HEK293 (cell line): ENCODE data around the gene OXGR1.

ENCODE experiments used
- CTCF ChIA-PET: fragments of 350-600 bp; formaldehyde crosslinking; extraction: SDS; loops from one replicate; lab custom pipeline; 2021; ENCODE audit warnings: antibody characterized with exemption; lab: Yijun Ruan, JAX
- POLR2A ChIA-PET: fragments of 300-600 bp; formaldehyde crosslinking; extraction: SDS; loops from one replicate; lab custom pipeline; 2020; ENCODE audit warnings: antibody characterized with exemption, inconsistent platforms; lab: Yijun Ruan, JAX
- H3K27ac ChIP-seq: fragments of 200-500 bp; sonication (Bioruptor generic); 2 replicates; pipeline ENCODE4 v1.5.1; 2014; ENCODE audit warnings: low read depth, low read length, control low read depth, inconsistent platforms; ENCODE audit errors: extremely low read depth
- H3K36me3 ChIP-seq, 2 experiments: fragments of 200-500 bp in 1 of 2; sonication (Bioruptor generic) in 1 of 2; 1 replicate in 1 of 2; 2 replicates in 1 of 2; pipeline ENCODE4 v1.5.1; 2014 to 2017; ENCODE audit warnings: inconsistent platforms in 2 of 2, low read length in 2 of 2; ENCODE audit not compliant: control insufficient read depth in 2 of 2, insufficient read depth in 1 of 2
- H3K4me1 ChIP-seq: fragments of 200-500 bp; sonication (Bioruptor generic); 2 replicates; pipeline ENCODE4 v1.5.1; 2014; ENCODE audit warnings: mild to moderate bottlenecking, low read length, inconsistent platforms; ENCODE audit not compliant: control insufficient read depth, insufficient read depth
- H3K4me3 ChIP-seq: 2 replicates; pipeline ENCODE4 v1.5.1; 2011; ENCODE audit warnings: low read depth, mild to moderate bottlenecking, control low read depth, low read length, moderate library complexity
- H3K9me3 ChIP-seq: fragments of 200-500 bp; sonication (Bioruptor generic); 2 replicates; pipeline ENCODE4 v1.5.1; 2014; ENCODE audit warnings: low read depth, low read length, inconsistent platforms; ENCODE audit not compliant: control insufficient read depth, insufficient read depth
- AEBP2 ChIP-seq: fragments of 450-650 bp; formaldehyde crosslinking; IDR thresholded peaks from 2 replicates; pipeline ENCODE4 v1.5.1; 2016; ENCODE audit warnings: missing biosample characterization, missing genetic modification characterization, borderline replicate concordance
- CTCF ChIP-seq: fragments of 450-650 bp; formaldehyde crosslinking; IDR thresholded peaks from 2 replicates; pipeline ENCODE4 v1.5.1; 2016; ENCODE audit warnings: missing biosample characterization, missing genetic modification characterization
- IKZF3 ChIP-seq: fragments of 450-650 bp; IDR thresholded peaks from 2 replicates; pipeline ENCODE4 v1.5.0; 2018; ENCODE audit warnings: missing biosample characterization, mild to moderate bottlenecking, missing genetic modification characterization, moderate library complexity
- KLF9 ChIP-seq: fragments of 450-650 bp; formaldehyde crosslinking; IDR thresholded peaks from 2 replicates; pipeline ENCODE4 v1.5.1; 2016; ENCODE audit warnings: missing biosample characterization, missing genetic modification characterization, low read depth
- MYNN ChIP-seq: fragments of 450-650 bp; formaldehyde crosslinking; IDR thresholded peaks from 2 replicates; pipeline ENCODE4 v1.5.1; 2016; ENCODE audit warnings: missing biosample characterization, missing genetic modification characterization, borderline replicate concordance
- PRDM1 ChIP-seq: fragments of 450-650 bp; formaldehyde crosslinking; IDR thresholded peaks from 2 replicates; pipeline ENCODE4; 2016; ENCODE audit warnings: missing biosample characterization, missing genetic modification characterization
- PRDM6 ChIP-seq: fragments of 450-650 bp; formaldehyde crosslinking; IDR thresholded peaks from 2 replicates; pipeline ENCODE4 v1.5.1; 2017; ENCODE audit warnings: missing biosample characterization, missing genetic modification characterization
- REPIN1 ChIP-seq: fragments of 450-650 bp; formaldehyde crosslinking; IDR thresholded peaks from 2 replicates; pipeline ENCODE4 v1.5.1; 2017; ENCODE audit warnings: missing biosample characterization, missing genetic modification characterization, low read depth
- SP2 ChIP-seq: fragments of 450-650 bp; formaldehyde crosslinking; IDR thresholded peaks from 2 replicates; pipeline ENCODE4 v1.5.1; 2016; ENCODE audit warnings: missing biosample characterization, missing genetic modification characterization
- YY1 ChIP-seq: fragments of 450-650 bp; formaldehyde crosslinking; IDR thresholded peaks from 2 replicates; pipeline ENCODE4 v1.5.1; 2018; ENCODE audit warnings: missing biosample characterization, missing genetic modification characterization
- ZBTB10 ChIP-seq: fragments of 450-650 bp; formaldehyde crosslinking; IDR thresholded peaks from 2 replicates; pipeline ENCODE4 v1.5.1; 2016; ENCODE audit warnings: missing biosample characterization, missing genetic modification characterization
- ZBTB20 ChIP-seq: fragments of 450-650 bp; formaldehyde crosslinking; IDR thresholded peaks from 2 replicates; pipeline ENCODE4 v1.5.1; 2016; ENCODE audit warnings: missing biosample characterization, missing genetic modification characterization
- ZEB2 ChIP-seq: fragments of 450-650 bp; formaldehyde crosslinking; IDR thresholded peaks from 2 replicates; pipeline ENCODE4 v1.5.1; 2016; ENCODE audit warnings: missing biosample characterization, missing genetic modification characterization
- ZNF148 ChIP-seq: fragments of 450-650 bp; formaldehyde crosslinking; IDR thresholded peaks from 2 replicates; pipeline ENCODE4 v1.5.0; 2017; ENCODE audit warnings: missing biosample characterization, missing genetic modification characterization, borderline replicate concordance
- ZNF169 ChIP-seq: fragments of 450-650 bp; formaldehyde crosslinking; IDR thresholded peaks from 2 replicates; pipeline ENCODE4 v1.5.1; 2016; ENCODE audit warnings: missing biosample characterization, missing genetic modification characterization
- ZNF175 ChIP-seq: fragments of 450-650 bp; formaldehyde crosslinking; IDR thresholded peaks from 2 replicates; pipeline ENCODE4 v1.5.1; 2016; ENCODE audit warnings: missing biosample characterization, missing genetic modification characterization
- ZNF223 ChIP-seq: fragments of 450-650 bp; formaldehyde crosslinking; IDR thresholded peaks from 2 replicates; pipeline ENCODE4 v1.5.1; 2016; ENCODE audit warnings: missing biosample characterization, missing genetic modification characterization
- ZNF404 ChIP-seq: fragments of 450-650 bp; formaldehyde crosslinking; IDR thresholded peaks from 2 replicates; pipeline ENCODE4 v1.5.1; 2017; ENCODE audit warnings: missing biosample characterization, missing genetic modification characterization
- ZNF549 ChIP-seq: fragments of 450-650 bp; IDR thresholded peaks from 2 replicates; pipeline ENCODE4 v1.5.1; 2018; ENCODE audit warnings: missing biosample characterization, missing genetic modification characterization, mild to moderate bottlenecking, inconsistent platforms, moderate library complexity
- ZNF654 ChIP-seq: fragments of 450-650 bp; formaldehyde crosslinking; IDR thresholded peaks from 2 replicates; pipeline ENCODE4 v1.5.1; 2016; ENCODE audit warnings: low read depth, missing biosample characterization, missing genetic modification characterization
- ZNF677 ChIP-seq: fragments of 450-650 bp; IDR thresholded peaks from 2 replicates; pipeline ENCODE4 v1.5.0; 2018; ENCODE audit warnings: missing biosample characterization, mild to moderate bottlenecking, missing genetic modification characterization, moderate library complexity
- ZNF792 ChIP-seq: fragments of 450-650 bp; formaldehyde crosslinking; IDR thresholded peaks from 2 replicates; pipeline ENCODE4 v1.5.1; 2016; ENCODE audit warnings: missing biosample characterization, missing genetic modification characterization
- ZNF837 ChIP-seq: fragments of 450-650 bp; formaldehyde crosslinking; IDR thresholded peaks from 2 replicates; pipeline ENCODE4 v1.5.1; 2016; ENCODE audit warnings: missing biosample characterization, missing genetic modification characterization
- ZNF843 ChIP-seq: fragments of 450-650 bp; formaldehyde crosslinking; IDR thresholded peaks from 2 replicates; pipeline ENCODE4 v1.5.1; 2016; ENCODE audit warnings: missing biosample characterization, missing genetic modification characterization
- ZSCAN23 ChIP-seq: fragments of 450-650 bp; formaldehyde crosslinking; IDR thresholded peaks from 2 replicates; pipeline ENCODE4 v1.5.1; 2016; ENCODE audit warnings: missing biosample characterization, missing genetic modification characterization
- ZSCAN30 ChIP-seq: fragments of 450-650 bp; IDR thresholded peaks from 2 replicates; pipeline ENCODE4 v1.5.1; 2018; ENCODE audit warnings: missing biosample characterization, mild to moderate bottlenecking, missing genetic modification characterization, moderate library complexity

Gene OXGR1

GRCh38 chr13:96960379-96960778 lies 33.9 kb downstream of the OXGR1 start:
- Histone ChIP-seq H3K9me3 (no peaks in the 10 kb centered on the region), H3K4me1 (no peaks in the 10 kb centered on the region), H3K4me3 (no peak overlapping the region), H3K27ac (no peak overlapping the region), H3K36me3 (no peaks in the 10 kb centered on the region)
- CTCF ChIA-PET, result interaction anchor here (0.7 to 1.7 kb wide), 3 partner anchors 11 to 458 kb away, joined by 3 to 4 read pairs (median 3); no protein-coding TSS in a partner anchor
- no peak for TF ChIP-seq ZNF175 (tag by site-specific recombination)
- TF ChIP-seq SP2 (tag by site-specific recombination), result no peak
- TF ChIP-seq ZBTB20 (tag by site-specific recombination), result no peak
- peak; percentile 94 for TF ChIP-seq ZNF677
- TF ChIP-seq ZNF148 (tag by site-specific recombination), result no peak
- TF ChIP-seq ZSCAN23 (tag by site-specific recombination), result no peak
- no peak for TF ChIP-seq YY1 (tag by site-specific recombination)
- POLR2A ChIA-PET, result no interaction called here

- CTCF ChIA-PET, result interaction anchor here (0.6 to 1.9 kb wide), 25 partner anchors 8 to 944 kb away, joined by 3 to 12 read pairs (median 3); no protein-coding TSS in a partner anchor
- 0 out of 2 replicates have a peak, but pooled peaks have one; percentile 13 for TF ChIP-seq CTCF (tag by site-specific recombination)
- TF ChIP-seq MYNN (tag by site-specific recombination), result no peak
- TF ChIP-seq ZNF223 (tag by site-specific recombination), result no peak
- no peak for TF ChIP-seq ZNF549 (tag by site-specific recombination)
- no peak for TF ChIP-seq AEBP2
- peak; percentile 40 for TF ChIP-seq ZNF654 (tag by site-specific recombination)
- peak; percentile 67 for TF ChIP-seq PRDM1 (tag by site-specific recombination)
- TF ChIP-seq IKZF3 (tag by site-specific recombination), result no peak
- no peak for TF ChIP-seq KLF9
- TF ChIP-seq ZNF837 (tag by site-specific recombination), result no peak
- 0 out of 2 replicates have a peak, but pooled peaks have one; percentile 9 for TF ChIP-seq ZSCAN30 (tag by site-specific recombination)
- no peak for TF ChIP-seq ZBTB10 (tag by site-specific recombination)
- no peak for TF ChIP-seq ZNF404 (tag by site-specific recombination)
- TF ChIP-seq ZEB2, result no peak
- no peak for TF ChIP-seq ZNF843 (tag by site-specific recombination)
- no peak for TF ChIP-seq PRDM6 (tag by site-specific recombination)
- no peak for TF ChIP-seq REPIN1 (tag by site-specific recombination)
- no peak for TF ChIP-seq ZNF169 (tag by site-specific recombination)
- no peak for TF ChIP-seq ZNF792 (tag by site-specific recombination)
Measured at GRCh38 chr13:96958286-96958891, 35.9 kb downstream of the OXGR1 start.

More at GRCh38 chr13:96958286-96958891, 35.9 kb downstream of the OXGR1 start:
- POLR2A ChIA-PET, result no interaction called here
- Histone ChIP-seq H3K4me3 (no peak overlapping the region), H3K4me1 (no peaks in the 10 kb centered on the region), H3K36me3 (no peaks in the 10 kb centered on the region), H3K27ac (no peak overlapping the region), H3K9me3 (no peaks in the 10 kb centered on the region)
